Glomerular endothelial cell (primary cell): ENCODE results near the gene WBP2NL. TPM values are rescaled to one million over a fixed set of nuclear protein-coding genes. Genes with fewer than 3 reads are reported as not detected.

Source experiments
- DNase-seq: peaks from one replicate; pipeline ENCODE4 v3.0.0-alpha.2; 2011; ENCODE audit warnings: low read depth, low spot score; ENCODE audit errors: extremely low read depth
- total RNA-seq: library from RNA; depleted of rRNA; stranded (reverse); fragments of >200 nt; gene quantifications from 2 replicates; pipeline ENCODE4 v1.2.3, GENCODE V29; 2015

WBP2NL gene
- total RNA-seq, 1 donor from 2014 or later: 0.41 TPM

DNA sequence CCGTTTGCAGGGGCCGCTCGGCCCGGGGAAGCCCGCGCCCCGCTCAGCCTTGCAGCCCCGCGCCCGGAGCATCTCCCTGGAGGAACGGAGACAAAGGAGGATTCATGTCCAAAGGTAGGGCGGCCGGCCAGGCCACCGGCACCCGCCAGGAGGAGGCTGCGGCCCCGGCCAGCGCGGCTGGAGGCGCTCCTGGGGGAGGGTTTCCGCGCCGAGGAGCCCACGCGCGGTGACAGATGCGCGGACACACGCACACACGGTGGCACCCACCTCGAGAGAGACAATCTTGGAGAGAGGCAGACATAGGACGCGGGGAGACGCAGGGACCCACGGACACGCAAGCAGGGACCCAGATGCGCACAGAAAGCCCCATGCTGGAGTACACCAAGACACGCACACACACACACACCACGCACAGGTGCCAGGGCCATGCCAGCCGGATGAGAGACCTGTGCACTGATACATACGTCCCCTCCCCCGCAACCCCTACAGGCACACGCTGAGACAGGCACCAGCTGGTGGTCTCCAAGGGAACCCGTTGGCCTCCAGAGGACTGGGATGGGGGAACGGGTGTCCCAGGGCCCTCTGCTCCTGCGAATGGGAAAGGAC is 21.5 kb upstream of the WBP2NL start:
- no peak for DNase-seq

GRCh38 chr22:41978732-41979131 is 19.9 kb upstream of the WBP2NL start:
- DNase-seq: no peak

GRCh38 chr22:41979423-41980250 is 19.0 kb upstream of the WBP2NL start:
- DNase-seq: no peak

DNA sequence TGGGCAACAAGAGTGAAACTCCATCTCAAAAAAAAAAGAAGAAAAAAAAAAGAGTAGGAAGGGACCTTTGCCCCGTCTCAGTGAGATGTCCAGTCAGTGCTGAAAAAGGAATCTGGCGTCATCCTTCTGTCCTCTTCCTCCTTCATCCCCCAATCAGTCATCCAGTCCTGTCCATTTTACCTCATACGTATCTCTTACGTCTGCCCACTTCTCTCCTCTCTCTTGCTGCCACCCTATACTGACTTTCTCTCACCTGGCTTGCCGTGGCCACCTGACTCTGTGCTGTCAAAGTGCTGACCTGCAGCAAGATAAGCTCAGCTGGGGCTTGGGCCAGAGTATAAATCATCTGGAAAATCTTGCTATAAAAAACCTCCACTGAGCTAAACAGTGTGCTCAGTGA is 15.7 kb upstream of the WBP2NL start:
- no peak for DNase-seq

DNA sequence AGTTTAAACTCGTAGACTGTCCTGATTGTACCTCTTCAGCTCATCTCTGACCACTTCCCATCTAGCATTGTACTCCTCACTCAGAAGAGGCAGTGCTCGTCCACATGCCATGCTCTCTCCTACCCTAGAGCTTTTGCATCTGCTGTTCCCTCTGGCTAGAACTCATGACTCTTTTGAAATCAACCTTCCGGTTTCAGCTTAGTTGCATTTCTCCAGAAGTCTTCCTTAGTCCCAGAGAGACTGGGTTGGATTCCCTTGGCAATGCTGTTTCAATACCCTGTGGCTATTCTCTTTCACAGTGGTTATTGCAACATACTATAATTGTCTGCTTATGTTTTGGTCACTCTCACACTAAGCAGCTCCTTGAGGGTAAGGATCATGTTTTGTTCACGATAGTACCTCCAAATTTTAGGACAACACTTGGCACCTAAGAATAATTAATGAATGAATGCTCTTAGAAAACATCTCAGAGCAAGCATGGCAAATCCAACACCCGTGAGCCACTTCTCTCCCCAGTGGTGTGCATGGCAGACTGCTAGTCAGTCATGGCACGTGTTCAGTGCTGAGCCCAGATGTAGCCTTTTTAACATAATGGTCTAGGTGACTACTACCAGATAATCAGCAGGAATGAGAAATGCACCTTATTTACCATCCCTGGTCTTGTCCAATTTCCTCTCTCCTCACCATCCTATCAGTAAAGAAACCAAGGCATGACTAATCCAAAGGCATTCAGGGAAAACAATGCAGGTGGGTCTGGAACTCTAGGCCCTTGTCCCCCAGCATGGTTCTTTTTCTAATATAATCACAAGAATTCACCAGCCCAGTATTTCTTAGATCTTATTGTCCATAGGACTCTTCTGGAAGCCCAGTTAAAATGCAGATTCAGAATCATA is 14.8 kb upstream of the WBP2NL start:
- no peak for DNase-seq

- no peak for DNase-seq
These were observed 11.3 kb upstream of the WBP2NL start for GRCh38 chr22:41987276-41987675.

DNA sequence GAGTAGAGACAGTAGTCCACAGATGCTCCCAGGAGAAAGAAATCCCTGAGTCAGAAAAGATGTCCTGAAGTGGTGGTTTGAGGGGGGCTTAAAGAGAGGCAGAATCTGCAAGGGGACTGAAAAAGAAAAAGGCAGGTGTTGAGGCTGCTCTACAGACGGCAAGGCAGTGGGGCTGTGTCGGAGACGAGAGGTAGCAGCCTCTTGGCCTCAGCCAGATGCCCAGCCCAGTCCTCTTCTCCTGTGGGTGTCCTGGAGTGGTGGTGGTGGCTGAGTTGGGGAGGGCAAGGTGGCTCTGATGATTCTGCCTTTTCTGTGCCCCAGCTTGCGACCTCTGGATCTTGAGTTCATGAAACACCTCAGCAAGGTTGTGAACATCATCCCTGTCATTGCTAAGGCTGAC is 9.3 kb upstream of the WBP2NL start:
- no peak for DNase-seq

DNA sequence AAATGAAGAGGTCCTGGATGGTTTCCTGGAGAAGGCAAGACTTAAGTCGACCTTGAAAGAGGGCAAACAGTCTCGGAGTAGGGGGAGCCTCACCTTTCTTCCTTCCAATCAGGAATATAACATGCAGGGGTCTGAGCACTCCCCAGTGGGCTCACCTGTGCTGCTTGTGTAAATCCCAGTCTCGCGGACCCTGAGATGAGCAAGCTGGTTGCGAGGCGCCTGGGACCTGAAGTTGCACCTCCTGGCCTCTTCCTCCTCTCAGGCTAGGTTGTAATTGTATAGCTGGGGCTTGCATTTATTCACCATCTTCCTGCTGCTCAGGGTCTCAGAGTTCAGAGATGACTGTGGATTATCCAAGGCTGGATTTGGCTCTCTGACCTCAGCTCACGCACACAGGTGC is 7.5 kb upstream of the WBP2NL start:
- DNase-seq: no peak

DNA sequence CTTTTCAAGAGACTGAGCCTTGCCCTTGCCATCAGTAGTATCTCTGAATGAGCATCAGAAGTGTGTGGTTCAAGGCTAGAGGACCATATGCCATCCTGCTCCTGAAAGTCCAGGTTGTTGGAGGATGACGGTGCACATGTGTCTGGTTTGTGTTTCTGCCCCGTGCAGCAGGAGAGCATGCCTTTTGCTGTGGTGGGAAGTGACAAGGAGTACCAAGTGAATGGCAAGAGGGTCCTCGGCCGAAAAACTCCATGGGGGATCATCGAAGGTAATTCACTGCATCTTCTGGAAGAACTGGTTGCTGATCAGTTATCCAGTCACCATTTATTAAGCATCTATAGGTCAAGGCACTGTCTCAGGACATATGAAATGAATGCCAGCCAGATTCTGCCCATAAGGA is 6.1 kb upstream of the WBP2NL start:
- no peak for DNase-seq

DNA sequence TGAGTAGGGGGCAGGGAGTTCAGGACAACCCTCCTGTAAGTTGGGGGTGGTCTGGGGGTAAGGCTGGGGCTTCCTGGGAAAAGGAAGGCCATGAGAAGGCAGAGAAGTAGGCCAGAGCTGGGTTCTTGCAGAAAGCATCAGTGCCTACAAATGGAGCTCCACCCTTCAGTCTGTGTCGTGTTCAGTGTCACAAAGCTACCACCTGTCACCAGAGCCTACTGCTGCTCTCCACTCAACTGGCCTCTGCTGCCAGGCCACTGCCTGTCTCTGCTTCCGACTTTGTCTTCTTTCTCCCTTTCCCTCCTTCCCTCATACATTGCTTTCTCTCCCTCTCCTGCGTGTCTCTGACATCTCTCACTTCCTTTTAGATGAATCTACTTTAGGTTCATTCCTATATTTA is 3.4 kb upstream of the WBP2NL start:
- no peak for DNase-seq

GRCh38 chr22:41996826-41997225 is 1.8 kb upstream of the WBP2NL start:
- no peak for DNase-seq

DNA sequence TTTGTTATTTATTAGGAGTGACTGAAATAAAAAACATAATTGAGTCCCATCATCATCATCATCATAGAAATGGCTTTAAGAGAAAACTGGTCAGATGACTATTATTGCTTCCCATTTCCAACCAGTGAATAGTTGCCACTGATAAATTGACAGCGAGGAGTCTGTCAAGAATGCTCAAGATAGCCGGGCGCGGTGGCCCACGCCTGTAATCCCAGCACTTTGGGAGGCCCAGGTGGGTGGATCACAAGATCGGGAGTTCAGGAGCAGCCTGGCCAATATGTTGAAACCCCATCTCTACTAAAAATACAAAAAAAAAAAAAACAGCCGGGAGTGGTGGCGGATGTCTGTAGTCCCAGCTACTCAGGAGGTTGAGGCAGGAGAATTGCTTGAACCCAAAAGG is 1.9 kb downstream of the WBP2NL start:
- no peak for DNase-seq

- DNase-seq: peak; percentile 61
These were observed 2.5 kb downstream of the WBP2NL start for GRCh38 chr22:42001121-42001520.

DNA sequence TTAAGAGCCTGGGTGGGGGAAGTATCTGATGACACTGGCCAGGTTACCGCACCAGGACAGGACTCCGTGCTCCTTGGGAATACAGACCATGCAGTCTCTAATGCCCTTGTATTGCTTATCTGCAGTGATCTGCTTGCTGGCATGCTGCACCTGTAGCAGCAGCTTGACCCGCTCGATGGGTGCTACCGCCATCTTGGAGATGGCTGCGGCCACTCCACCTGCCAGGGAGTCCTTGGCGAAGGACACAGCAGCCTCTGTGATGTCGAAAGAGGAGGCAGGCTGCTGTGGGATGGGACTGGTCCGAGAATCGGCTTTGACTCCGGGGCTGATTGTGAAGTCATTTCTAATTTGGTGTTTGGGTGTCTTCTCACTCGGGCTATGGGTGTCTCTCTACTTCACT is 3.1 kb downstream of the WBP2NL start:
- DNase-seq: no peak

DNA sequence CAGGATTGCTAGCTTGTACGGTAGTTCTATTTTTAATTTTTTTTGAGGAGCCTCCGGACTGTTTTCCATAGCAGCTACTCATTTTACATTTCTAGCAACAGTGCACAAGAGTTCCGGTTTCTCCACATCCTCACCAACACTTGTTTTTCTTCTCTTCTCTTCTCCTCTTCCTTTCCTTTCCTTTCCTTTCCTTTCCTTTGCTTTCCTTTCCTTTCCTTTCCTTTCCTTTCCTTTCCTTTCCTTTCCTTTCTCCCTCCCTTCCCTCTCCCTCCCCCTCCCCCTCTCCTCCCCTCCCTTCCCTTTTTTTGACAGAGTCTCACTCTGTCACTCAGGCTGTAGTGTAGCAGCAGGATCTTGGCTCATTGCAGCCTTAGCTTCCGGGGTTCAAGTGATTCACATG is 9.3 kb downstream of the WBP2NL start:
- no peak for DNase-seq

- no peak for DNase-seq
These were observed 12.2 kb downstream of the WBP2NL start for GRCh38 chr22:42010778-42011177.

DNA sequence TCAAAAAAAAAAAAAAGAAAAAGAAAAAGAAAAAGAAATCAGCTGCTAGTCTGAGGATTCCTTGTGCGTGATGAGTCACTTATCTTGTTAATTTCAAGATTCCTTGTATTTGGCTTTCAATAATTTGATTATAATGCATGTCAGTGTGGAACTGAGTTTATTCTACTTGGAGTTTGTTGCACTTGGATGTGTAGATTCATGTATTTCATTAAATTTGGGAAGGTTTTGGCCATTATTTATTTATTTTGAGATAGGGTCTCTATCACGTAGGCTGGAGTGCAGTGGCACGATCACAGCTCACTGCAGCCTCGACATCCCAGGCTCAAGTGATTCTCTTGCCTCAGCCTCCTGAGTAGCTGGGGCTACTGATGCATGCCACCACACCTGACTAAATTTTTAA is 14.8 kb downstream of the WBP2NL start:
- no peak for DNase-seq

DNA sequence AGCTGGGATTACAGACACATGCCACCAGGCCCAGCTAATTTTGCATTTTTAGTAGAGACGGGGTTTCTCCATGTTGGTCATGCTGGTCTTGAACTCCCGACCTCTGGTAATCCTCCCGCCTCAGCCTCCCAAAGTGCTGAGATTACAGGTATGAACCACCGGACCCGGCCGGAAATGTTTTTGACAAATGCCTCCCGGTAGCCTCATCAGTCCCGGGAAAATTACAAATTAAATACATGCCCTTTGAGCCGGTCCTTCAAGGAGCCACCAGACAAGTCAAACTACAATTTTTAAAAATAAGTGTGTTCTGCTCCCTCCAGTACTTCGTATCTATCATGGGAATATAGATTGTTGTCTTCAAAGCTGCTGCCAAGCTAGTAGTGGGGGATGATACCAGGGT is 17.5 kb downstream of the WBP2NL start:
- DNase-seq: no peak

- no peak for DNase-seq
These were observed 19.6 kb downstream of the WBP2NL start for GRCh38 chr22:42018224-42018623.

- no peak for DNase-seq
These were observed 23.0 kb downstream of the WBP2NL start for GRCh38 chr22:42021571-42021970.

- DNase-seq: no peak
These were observed 23.7 kb downstream of the WBP2NL start for GRCh38 chr22:42022162-42022847.
